Measurements from ENCODE around the gene TMPRSS6.

Gene TMPRSS6

GRCh38 chr22:37017356-37017755 lies 92.2 kb downstream of the TMPRSS6 start:
- Histone ChIP-seq H3K79me2 (ENCODE audit: low read length) (no peaks in the 10 kb centered on the region; the same call in 1 of the 2 replicates), H3K4me1 (ENCODE audit: low read length) (peaks cover 12% of the 10 kb centered on the region)

GRCh38 chr22:37016134-37016910 lies 93.2 kb downstream of the TMPRSS6 start:
- TF ChIP-seq CTCF (IDR thresholded peaks at IDR 0.05; ENCODE audit: low read depth, low read length) (no peak), EZH2phosphoT487 (IDR thresholded peaks at IDR 0.05; ENCODE audit: low read depth) (no peak)
- no peaks in the 10 kb centered on the region for H3K36me3 ChIP-seq (replicated peaks; ENCODE audit: low read depth, low read length)
- no peak overlapping the region for H3K4me2 ChIP-seq (ENCODE audit: low read length)
- H3K79me2 ChIP-seq (ENCODE audit: low read length), result no peaks in the 10 kb centered on the region; the same call in 1 of the 2 replicates
- no peak overlapping the region for H3K4me3 ChIP-seq (ENCODE audit: low read length)
- no peaks in the 10 kb centered on the region for H3K27me3 ChIP-seq (ENCODE audit: low read depth, low read length)
- no peak overlapping the region for H3K27ac ChIP-seq (ENCODE audit: low read length)
- H2AFZ ChIP-seq (ENCODE audit: low read depth, low read length), result no peak overlapping the region
- H3K4me1 ChIP-seq (ENCODE audit: low read length), result peaks cover 8% of the 10 kb centered on the region
- H3K9me3 ChIP-seq (ENCODE audit: insufficient read depth, low read length), result no peaks in the 10 kb centered on the region
- H4K20me1 ChIP-seq (ENCODE audit: insufficient read depth, low read length), result no peaks in the 10 kb centered on the region
- H3K9ac ChIP-seq (ENCODE audit: low read length), result no peak overlapping the region

More at GRCh38 chr22:37017356-37017755, 92.2 kb downstream of the TMPRSS6 start:
- Histone ChIP-seq H3K4me3 (ENCODE audit: low read length) (no peak overlapping the region), H3K27me3 (ENCODE audit: low read depth, low read length) (no peaks in the 10 kb centered on the region), H2AFZ (ENCODE audit: low read depth, low read length) (no peak overlapping the region), H3K9me3 (ENCODE audit: insufficient read depth, low read length) (no peaks in the 10 kb centered on the region), H3K9ac (ENCODE audit: low read length) (no peak overlapping the region), H3K4me2 (ENCODE audit: low read length) (no peak overlapping the region), H3K36me3 (replicated peaks; ENCODE audit: low read depth, low read length) (no peaks in the 10 kb centered on the region), H4K20me1 (ENCODE audit: insufficient read depth, low read length) (no peaks in the 10 kb centered on the region), H3K27ac (ENCODE audit: low read length) (no peak overlapping the region)
- TF ChIP-seq EZH2phosphoT487 (IDR thresholded peaks at IDR 0.05; ENCODE audit: low read depth), result no peak
- TF ChIP-seq CTCF (IDR thresholded peaks at IDR 0.05; ENCODE audit: low read depth, low read length), result no peak

GRCh38 chr22:37015587-37015878 lies 94.0 kb downstream of the TMPRSS6 start:
- Histone ChIP-seq H2AFZ (ENCODE audit: low read depth, low read length) (no peak overlapping the region), H4K20me1 (ENCODE audit: insufficient read depth, low read length) (no peaks in the 10 kb centered on the region), H3K4me3 (ENCODE audit: low read length) (no peak overlapping the region), H3K27me3 (ENCODE audit: low read depth, low read length) (no peaks in the 10 kb centered on the region), H3K4me1 (ENCODE audit: low read length) (peaks cover 5% of the 10 kb centered on the region), H3K27ac (ENCODE audit: low read length) (no peak overlapping the region), H3K36me3 (replicated peaks; ENCODE audit: low read depth, low read length) (no peaks in the 10 kb centered on the region), H3K9ac (ENCODE audit: low read length) (no peak overlapping the region), H3K9me3 (ENCODE audit: insufficient read depth, low read length) (no peaks in the 10 kb centered on the region), H3K79me2 (ENCODE audit: low read length) (no peaks in the 10 kb centered on the region), H3K4me2 (ENCODE audit: low read length) (no peak overlapping the region)
- no peak for TF ChIP-seq EZH2phosphoT487 (IDR thresholded peaks at IDR 0.05; ENCODE audit: low read depth)
- no peak for TF ChIP-seq CTCF (IDR thresholded peaks at IDR 0.05; ENCODE audit: low read depth, low read length)
